NCI-H345 treated with DMSO at 0.1 percent for 48 hours (cell line): ENCODE data around the gene POLR1A.

Experiments used
- DNase-seq: peaks from one replicate; lab custom pipeline; 2025; ENCODE audit not compliant: unreplicated experiment; lab: John Stamatoyannopoulos, UW

The POLR1A gene

GRCh38 chr2:86097114-86097896 lies 8.4 kb downstream of the POLR1A start:
- DNase-seq = no peak

GRCh38 chr2:86094229-86094628 lies 11.5 kb downstream of the POLR1A start:
- no peak for DNase-seq

- no peak for DNase-seq
These were observed 17.5 kb downstream of the POLR1A start for GRCh38 chr2:86087936-86088850.

GRCh38 chr2:86082756-86083155 lies 22.9 kb downstream of the POLR1A start:
- DNase-seq = no peak

DNA sequence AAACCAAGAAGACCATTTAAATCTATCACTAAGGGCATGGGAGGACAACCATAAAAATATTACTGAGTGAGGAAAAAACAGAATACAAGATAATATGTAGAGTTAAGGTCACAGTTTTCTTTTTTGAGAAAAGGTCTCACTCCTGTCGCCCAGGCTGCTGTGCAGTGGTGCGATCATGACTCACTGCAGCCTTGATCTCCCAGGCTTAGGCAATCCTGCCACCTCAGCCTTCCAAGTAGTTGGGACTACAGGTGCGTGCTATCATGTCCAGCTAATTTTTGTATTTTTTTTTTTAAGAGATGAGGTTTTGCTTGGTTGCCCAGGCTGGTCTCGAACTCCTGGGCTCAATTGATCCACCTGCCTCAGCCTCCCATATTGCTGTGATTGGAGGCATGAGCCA lies 24.0 kb downstream of the POLR1A start:
- DNase-seq = no peak

DNA sequence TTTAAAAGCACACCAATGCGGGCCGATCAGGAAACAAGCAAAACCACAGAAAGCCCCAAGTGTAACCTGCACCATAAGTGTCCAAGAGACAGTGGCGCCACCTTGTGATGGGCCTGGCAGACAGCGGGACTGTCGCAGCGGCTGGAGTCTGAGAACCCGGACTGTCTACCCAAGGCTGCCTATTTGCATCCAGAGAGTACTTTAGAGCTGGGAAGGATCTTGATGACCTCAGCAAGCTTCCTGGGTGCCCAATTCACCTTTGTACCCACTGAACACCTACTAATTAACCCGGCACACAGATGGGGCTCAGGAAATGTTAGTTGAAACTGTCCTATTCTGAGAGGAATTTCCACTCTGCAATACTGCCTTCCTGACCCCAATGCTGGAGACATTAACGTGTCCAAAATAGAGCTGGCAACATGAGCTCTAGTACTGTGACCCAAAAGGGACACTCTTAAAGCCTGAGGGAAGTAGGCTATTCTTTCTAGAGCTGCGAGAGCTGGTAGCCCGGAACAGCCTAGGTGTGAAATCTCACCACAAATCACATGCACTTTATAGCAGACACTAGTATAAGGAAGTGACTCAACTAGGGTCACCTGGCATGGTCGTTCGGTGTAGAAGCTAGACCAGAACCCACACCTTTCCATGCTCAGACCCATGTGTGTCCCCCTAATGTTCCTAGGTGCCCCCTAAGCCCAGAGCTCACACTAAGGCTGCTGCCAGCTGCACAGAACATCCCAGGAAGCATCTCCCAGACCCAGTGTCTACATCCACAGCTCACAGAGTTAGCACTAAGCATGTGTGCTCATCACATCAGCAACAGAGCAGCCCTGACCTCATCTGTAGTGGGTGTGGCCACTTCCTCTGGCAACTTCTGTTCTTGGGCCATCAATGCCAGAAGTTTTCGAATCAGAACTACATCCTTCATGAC lies 25.4 kb downstream of the POLR1A start:
- peak; percentile 2 for DNase-seq

GRCh38 chr2:86078774-86079545 lies 26.7 kb downstream of the POLR1A start:
- no peak for DNase-seq

DNA sequence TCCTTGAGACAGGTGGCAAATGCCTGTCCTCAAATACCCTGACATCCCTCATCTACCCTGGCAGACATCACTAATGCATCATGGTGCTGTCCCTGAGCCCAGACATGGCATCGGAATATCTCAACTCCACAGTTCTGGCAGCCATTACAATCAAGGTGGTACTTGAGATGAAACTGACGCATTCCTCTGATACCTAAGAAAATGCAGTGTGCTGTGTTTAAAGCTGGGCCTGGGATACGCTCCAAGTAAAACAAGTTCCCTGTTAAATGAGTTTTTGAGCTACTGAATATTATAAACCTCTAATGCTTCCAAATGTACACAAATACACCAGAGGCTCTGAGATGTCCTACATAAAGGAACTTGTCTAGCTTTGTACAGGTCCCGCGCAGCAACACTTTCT lies 29.8 kb downstream of the POLR1A start:
- no peak for DNase-seq

GRCh38 chr2:86074811-86075210 lies 30.9 kb downstream of the POLR1A start:
- DNase-seq = no peak

DNA sequence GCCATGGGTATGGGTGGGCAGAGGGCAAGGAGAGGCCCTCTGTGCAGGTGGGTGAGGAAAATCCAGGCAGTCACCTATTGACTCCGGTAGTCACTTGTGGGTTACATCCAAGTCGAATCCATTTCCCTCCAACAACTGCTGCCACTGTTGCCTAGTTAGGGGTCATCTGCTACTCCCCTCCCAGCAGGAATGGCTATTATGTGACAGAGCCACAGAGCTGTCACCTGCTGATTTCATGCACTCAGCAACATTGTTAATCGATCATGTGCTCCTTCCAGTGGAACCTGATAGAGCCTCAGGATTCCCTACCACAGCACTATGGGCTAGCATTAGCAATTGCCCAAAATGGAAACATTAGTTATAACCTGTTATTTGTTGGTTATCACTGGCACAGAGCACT lies 31.4 kb downstream of the POLR1A start:
- DNase-seq = no peak

- DNase-seq = no peak
These were observed 32.5 kb downstream of the POLR1A start for GRCh38 chr2:86073225-86073624.

DNA sequence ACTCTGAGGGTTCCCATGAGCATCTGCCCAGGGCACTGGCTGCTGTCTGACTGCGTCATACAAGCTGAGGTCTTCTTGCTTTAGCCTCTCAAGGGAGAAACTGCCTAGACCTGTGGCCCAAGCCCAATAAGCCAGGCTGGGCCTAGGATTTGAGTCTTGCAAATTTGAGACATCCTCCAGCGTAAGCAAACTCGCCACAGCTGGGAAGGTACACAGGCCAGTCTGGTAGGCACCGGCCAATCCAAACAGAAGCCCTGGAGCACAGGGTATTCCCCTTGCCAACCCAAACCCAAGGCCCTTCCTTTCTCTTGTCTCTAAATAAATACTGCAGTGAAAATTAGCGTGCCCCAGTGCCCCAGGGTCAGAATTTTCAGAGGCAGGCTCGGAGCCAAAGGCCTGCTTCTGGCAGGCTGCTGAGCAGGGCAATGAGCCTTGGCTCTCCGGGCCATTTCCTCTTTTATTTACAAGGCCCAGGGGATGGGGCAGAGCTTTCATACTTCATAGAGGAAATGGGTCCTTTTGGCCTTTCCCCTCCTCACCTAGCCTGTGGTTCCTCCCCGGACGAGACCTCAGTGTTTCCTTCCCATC lies 33.3 kb downstream of the POLR1A start:
- no peak for DNase-seq

- DNase-seq = no peak
These were observed 34.8 kb downstream of the POLR1A start for GRCh38 chr2:86070868-86071267.

- no peak for DNase-seq
These were observed 35.8 kb downstream of the POLR1A start for GRCh38 chr2:86069783-86070339.

- DNase-seq = no peak
These were observed 36.5 kb downstream of the POLR1A start for GRCh38 chr2:86069091-86069685.

DNA sequence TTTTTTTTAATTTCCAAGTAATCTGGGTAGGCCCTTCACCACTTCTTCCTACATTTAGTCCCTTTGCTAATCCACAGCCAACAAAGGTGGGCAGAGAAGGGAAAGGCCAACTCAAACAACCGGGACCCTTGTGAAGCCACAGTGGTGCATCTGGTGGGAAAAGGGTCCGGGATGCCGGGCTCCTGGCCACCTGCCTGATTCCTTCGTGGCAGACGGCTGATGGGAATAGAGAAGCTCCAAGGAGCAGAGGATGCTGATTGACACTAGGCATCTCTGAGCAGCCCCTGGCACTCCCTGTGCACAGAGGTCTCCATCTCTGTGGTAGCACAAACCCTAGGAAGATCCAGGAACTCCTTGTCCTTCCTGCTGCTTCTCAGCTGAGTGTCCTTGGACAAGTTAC lies 37.0 kb downstream of the POLR1A start:
- DNase-seq = no peak

DNA sequence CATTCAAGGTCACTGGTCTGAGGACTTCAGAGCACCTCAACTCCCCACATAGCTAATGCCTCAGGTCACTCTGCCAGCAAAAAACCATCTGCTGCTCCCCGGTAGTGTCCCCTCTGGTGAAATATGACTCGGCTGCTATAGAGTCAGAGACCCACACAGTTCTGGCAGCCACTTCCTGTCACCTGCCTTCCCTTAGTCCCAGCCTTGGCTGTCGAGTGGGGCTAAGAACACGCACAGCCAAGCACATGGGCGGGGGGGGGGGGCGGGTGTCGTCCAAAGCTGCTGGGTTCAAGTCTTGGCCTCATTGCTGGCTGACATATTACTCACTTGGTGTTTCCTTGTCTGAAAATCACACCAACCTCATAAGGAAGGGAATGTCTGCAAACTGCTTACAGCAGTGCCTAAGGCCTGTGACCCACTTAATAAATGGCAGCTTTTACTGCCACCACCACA lies 37.5 kb downstream of the POLR1A start:
- no peak for DNase-seq

- DNase-seq = no peak
These were observed 38.8 kb downstream of the POLR1A start for GRCh38 chr2:86066915-86067314.

GRCh38 chr2:86066007-86066578 lies 39.6 kb downstream of the POLR1A start:
- no peak for DNase-seq
